DOHH2 (cell line): ENCODE measurements around the gene FNBP1L.

Experiments used
- H3F3A ChIP-seq: fragments of 200-600 bp; sonication (generic), shearing (Covaris generic); 2 replicates; pipeline ENCODE4 v1.6.0; 2016; ENCODE audit warnings: antibody characterized with exemption, mild to moderate bottlenecking; ENCODE audit not compliant: control insufficient read depth, insufficient read depth
- H3K27ac ChIP-seq: fragments of 200-600 bp; sonication (generic); 2 replicates; pipeline ENCODE4 v1.5.1; 2014; ENCODE audit warnings: low read depth, mild to moderate bottlenecking, low read length, moderate library complexity
- H3K27me3 ChIP-seq: fragments of 200-600 bp; sonication (generic); 2 replicates; pipeline ENCODE4 v1.6.1; 2014; ENCODE audit warnings: mild to moderate bottlenecking, low read length, mixed read lengths; ENCODE audit not compliant: control insufficient read depth
- H3K36me3 ChIP-seq: fragments of 200-600 bp; sonication (generic); 2 replicates; pipeline ENCODE4 v1.6.1; 2014; ENCODE audit warnings: mild to moderate bottlenecking, low read length, moderate library complexity, mixed read lengths; ENCODE audit not compliant: control insufficient read depth
- H3K4me1 ChIP-seq: fragments of 200-600 bp; sonication (generic); 2 replicates; pipeline ENCODE4 v1.6.1; 2014; ENCODE audit warnings: mild to moderate bottlenecking, low read length, mixed read lengths; ENCODE audit not compliant: control insufficient read depth
- H3K4me2 ChIP-seq: fragments of 200-600 bp; sonication (generic); 2 replicates; pipeline ENCODE4 v1.6.0; 2014; ENCODE audit warnings: mild to moderate bottlenecking, low read length, moderate library complexity
- H3K4me3 ChIP-seq: fragments of 200-600 bp; sonication (generic); 2 replicates; pipeline ENCODE4 v1.5.1; 2014; ENCODE audit warnings: mild to moderate bottlenecking, low read length, mixed read lengths
- H3K79me2 ChIP-seq: fragments of 200-600 bp; sonication (generic); 2 replicates; pipeline ENCODE4 v1.6.1; 2014; ENCODE audit warnings: mild to moderate bottlenecking, low read length, mixed read lengths; ENCODE audit not compliant: control insufficient read depth
- H3K9me2 ChIP-seq: fragments of 200-600 bp; sonication (generic); replicated peaks from 2 replicates; pipeline ENCODE4 v1.6.1; 2014; ENCODE audit warnings: mild to moderate bottlenecking, low read length, mixed read lengths; ENCODE audit not compliant: control insufficient read depth
- H3K9me3 ChIP-seq: fragments of 200-600 bp; sonication (generic); 2 replicates; pipeline ENCODE4 v1.6.1; 2014; ENCODE audit warnings: antibody characterized with exemption, low read length, mixed read lengths; ENCODE audit not compliant: control insufficient read depth, insufficient read depth
- H4K20me1 ChIP-seq: fragments of 200-600 bp; sonication (generic); 2 replicates; pipeline ENCODE4 v1.6.0; 2014; ENCODE audit warnings: low read depth, mild to moderate bottlenecking, antibody characterized with exemption, low read length, moderate library complexity; ENCODE audit not compliant: control insufficient read depth, insufficient read depth
- CTCF ChIP-seq: fragments of 200-600 bp; sonication (generic); IDR thresholded peaks from one replicate; pipeline ENCODE4 v1.5.1; 2014; ENCODE audit warnings: antibody characterized with exemption, mild to moderate bottlenecking, low read depth, low read length; ENCODE audit not compliant: poor library complexity, severe bottlenecking
- EZH2phosphoT487 ChIP-seq: fragments of 200-600 bp; sonication (generic); IDR thresholded peaks from 2 replicates; pipeline ENCODE4 v1.6.1; 2017; ENCODE audit warnings: borderline replicate concordance, mild to moderate bottlenecking, antibody characterized with exemption, low read length, moderate library complexity, mixed read lengths

The FNBP1L gene

GRCh38 chr1:93597709-93598108, 149.8 kb downstream of the FNBP1L start:
- Histone ChIP-seq H3K4me1 (peaks cover 14% of the 10 kb centered on the region), H3K4me2 (no peak overlapping the region), H3K27me3 (no peaks in the 10 kb centered on the region), H3K36me3 (peaks cover 16% of the 10 kb centered on the region), H3K9me3 (no peaks in the 10 kb centered on the region), H3F3A (peaks cover 18% of the 10 kb centered on the region; the same call in 1 of the 2 replicates), H3K79me2 (peaks cover 97% of the 10 kb centered on the region), H3K4me3 (no peak overlapping the region), H3K27ac (no peak overlapping the region), H3K9me2 (no peaks in the 10 kb centered on the region), H4K20me1 (peaks cover 14% of the 10 kb centered on the region; the same call in 1 of the 2 replicates)
- TF ChIP-seq EZH2phosphoT487 (no peak), CTCF (no peak)

- H3K27me3 ChIP-seq: no peaks in the 10 kb centered on the region
- peaks cover 10% of the 10 kb centered on the region; the same call in 1 of the 2 replicates for H3K4me1 ChIP-seq
- H3K36me3 ChIP-seq: peaks cover 16% of the 10 kb centered on the region
- H3K4me2 ChIP-seq: no peak overlapping the region
- H3F3A ChIP-seq: peaks cover 12% of the 10 kb centered on the region; the same call in 1 of the 2 replicates
- peaks cover 98% of the 10 kb centered on the region for H3K79me2 ChIP-seq
- no peak overlapping the region for H3K27ac ChIP-seq
- peaks cover 14% of the 10 kb centered on the region; the same call in 1 of the 2 replicates for H4K20me1 ChIP-seq
- no peaks in the 10 kb centered on the region for H3K9me3 ChIP-seq
- no peak for TF ChIP-seq EZH2phosphoT487
- H3K9me2 ChIP-seq: no peaks in the 10 kb centered on the region
- no peak overlapping the region for H3K4me3 ChIP-seq
Observed at GRCh38 chr1:93598396-93598795, 150.5 kb downstream of the FNBP1L start.

- H3K36me3 ChIP-seq: peaks cover 15% of the 10 kb centered on the region
- 0 out of 2 replicates have a peak, but pooled peaks cover 4% of the 10 kb centered on the region for H3K4me1 ChIP-seq
- no peaks in the 10 kb centered on the region for H3K9me2 ChIP-seq
- H3F3A ChIP-seq: peaks cover 7% of the 10 kb centered on the region; the same call in 1 of the 2 replicates
- no peaks in the 10 kb centered on the region for H3K27me3 ChIP-seq
- H3K4me2 ChIP-seq: no peak overlapping the region
- no peak overlapping the region for H3K27ac ChIP-seq
- H4K20me1 ChIP-seq: peaks cover 14% of the 10 kb centered on the region; the same call in 1 of the 2 replicates
- H3K79me2 ChIP-seq: peaks cover 98% of the 10 kb centered on the region
- TF ChIP-seq EZH2phosphoT487 (no peak), CTCF (no peak)
- H3K9me3 ChIP-seq: no peaks in the 10 kb centered on the region
- H3K4me3 ChIP-seq: no peak overlapping the region
Observed at GRCh38 chr1:93598861-93599439, 151.0 kb downstream of the FNBP1L start.

- H3F3A ChIP-seq: peaks cover 4% of the 10 kb centered on the region; the same call in 1 of the 2 replicates
- peaks cover 17% of the 10 kb centered on the region; the same call in 1 of the 2 replicates for H4K20me1 ChIP-seq
- H3K4me1 ChIP-seq: 0 out of 2 replicates have a peak, but pooled peaks cover under 1% of the 10 kb centered on the region
Observed at GRCh38 chr1:93599479-93599878, 151.6 kb downstream of the FNBP1L start.

More at GRCh38 chr1:93599479-93599878, 151.6 kb downstream of the FNBP1L start:
- Histone ChIP-seq H3K9me3 (no peaks in the 10 kb centered on the region), H3K4me2 (no peak overlapping the region), H3K27ac (no peak overlapping the region), H3K27me3 (no peaks in the 10 kb centered on the region), H3K4me3 (no peak overlapping the region), H3K79me2 (peaks cover 98% of the 10 kb centered on the region), H3K36me3 (peaks cover 14% of the 10 kb centered on the region), H3K9me2 (no peaks in the 10 kb centered on the region)
- TF ChIP-seq CTCF: no peak
- no peak for TF ChIP-seq EZH2phosphoT487
